HL-60 (cell line): ENCODE measurements around the gene NSL1.

ENCODE experiments used
- GABPA ChIP-seq: IDR thresholded peaks from 2 replicates; pipeline ENCODE4 v1.6.1; 2012; ENCODE audit warnings: low read depth
- SPI1 ChIP-seq: IDR thresholded peaks from 2 replicates; pipeline ENCODE4 v1.6.1; 2012; ENCODE audit warnings: low read depth, mild to moderate bottlenecking, borderline replicate concordance
- TF ChIP-seq, protein P1 (sequence below): IDR thresholded peaks from one replicate; pipeline ENCODE4 v1.5.1; 2011; ENCODE audit warnings: low read length, control low read depth, inconsistent platforms; ENCODE audit not compliant: insufficient read depth

DNA sequence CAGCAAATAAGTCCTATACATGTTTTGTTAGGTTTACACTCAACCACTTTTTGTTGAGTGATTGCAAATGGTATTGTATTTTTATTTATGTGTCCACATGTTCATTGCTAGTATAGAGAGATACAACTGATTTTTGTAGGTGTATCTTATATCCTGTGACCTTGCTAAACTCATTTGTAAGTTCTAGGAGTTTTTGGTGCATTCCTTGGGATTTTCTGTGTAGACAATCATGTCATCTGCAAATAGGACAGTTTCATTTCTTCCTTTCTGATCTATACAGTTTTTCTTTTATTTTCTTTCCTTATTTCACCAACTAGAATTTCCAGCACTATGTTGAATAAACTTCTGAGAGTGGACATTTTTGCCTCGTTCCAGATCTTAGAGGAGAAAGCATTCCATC, 75.4 kb downstream of the NSL1 start:
- TF ChIP-seq, protein P1, sequence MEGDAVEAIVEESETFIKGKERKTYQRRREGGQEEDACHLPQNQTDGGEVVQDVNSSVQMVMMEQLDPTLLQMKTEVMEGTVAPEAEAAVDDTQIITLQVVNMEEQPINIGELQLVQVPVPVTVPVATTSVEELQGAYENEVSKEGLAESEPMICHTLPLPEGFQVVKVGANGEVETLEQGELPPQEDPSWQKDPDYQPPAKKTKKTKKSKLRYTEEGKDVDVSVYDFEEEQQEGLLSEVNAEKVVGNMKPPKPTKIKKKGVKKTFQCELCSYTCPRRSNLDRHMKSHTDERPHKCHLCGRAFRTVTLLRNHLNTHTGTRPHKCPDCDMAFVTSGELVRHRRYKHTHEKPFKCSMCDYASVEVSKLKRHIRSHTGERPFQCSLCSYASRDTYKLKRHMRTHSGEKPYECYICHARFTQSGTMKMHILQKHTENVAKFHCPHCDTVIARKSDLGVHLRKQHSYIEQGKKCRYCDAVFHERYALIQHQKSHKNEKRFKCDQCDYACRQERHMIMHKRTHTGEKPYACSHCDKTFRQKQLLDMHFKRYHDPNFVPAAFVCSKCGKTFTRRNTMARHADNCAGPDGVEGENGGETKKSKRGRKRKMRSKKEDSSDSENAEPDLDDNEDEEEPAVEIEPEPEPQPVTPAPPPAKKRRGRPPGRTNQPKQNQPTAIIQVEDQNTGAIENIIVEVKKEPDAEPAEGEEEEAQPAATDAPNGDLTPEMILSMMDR = no peak
- TF ChIP-seq SPI1 (no peak), GABPA (no peak)
